Astrocyte (in vitro differentiated cells and primary cell): ENCODE results near the gene TJP1.

Source experiments
- CTCF ChIP-seq: IDR thresholded peaks from 2 replicates; pipeline ENCODE4 v1.5.1; 2011; ENCODE audit warnings: low read depth, mild to moderate bottlenecking, inconsistent platforms, low read length, moderate library complexity; ENCODE audit not compliant: insufficient read depth
- EZH2 ChIP-seq: IDR thresholded peaks from 2 replicates; pipeline ENCODE4 v1.6.1; 2012; ENCODE audit warnings: mild to moderate bottlenecking, low read length, inconsistent platforms; ENCODE audit not compliant: insufficient read depth

- TF ChIP-seq EZH2, result no peak
- no peak for TF ChIP-seq CTCF
Measured at GRCh38 chr15:29687204-29687815, 135.0 kb downstream of the TJP1 start.
